D721Med (cell line): ENCODE data around the gene SEPTIN1.
"Not testable (repeated sequence)": the region's sequence is repeated elsewhere in the genome, so short reads cannot be mapped to it uniquely, and the experiment has no call there.

Experiments
- DNase-seq: peaks from one replicate; pipeline ENCODE4 v3.0.0; 2011; ENCODE audit warnings: low spot score; ENCODE audit not compliant: insufficient read length
- FAIRE-seq: peaks from 2 replicates; lab custom pipeline; 2011; peaks lifted over from hg19 to GRCh38; lab: Jason Lieb, UNC
- TF ChIP-seq, protein P1 (sequence below): IDR thresholded peaks from 2 replicates; pipeline ENCODE4 v1.5.1; 2012; ENCODE audit warnings: mild to moderate bottlenecking, control low read depth; ENCODE audit not compliant: insufficient read depth; ENCODE audit errors: missing control alignments

The SEPTIN1 gene

DNA sequence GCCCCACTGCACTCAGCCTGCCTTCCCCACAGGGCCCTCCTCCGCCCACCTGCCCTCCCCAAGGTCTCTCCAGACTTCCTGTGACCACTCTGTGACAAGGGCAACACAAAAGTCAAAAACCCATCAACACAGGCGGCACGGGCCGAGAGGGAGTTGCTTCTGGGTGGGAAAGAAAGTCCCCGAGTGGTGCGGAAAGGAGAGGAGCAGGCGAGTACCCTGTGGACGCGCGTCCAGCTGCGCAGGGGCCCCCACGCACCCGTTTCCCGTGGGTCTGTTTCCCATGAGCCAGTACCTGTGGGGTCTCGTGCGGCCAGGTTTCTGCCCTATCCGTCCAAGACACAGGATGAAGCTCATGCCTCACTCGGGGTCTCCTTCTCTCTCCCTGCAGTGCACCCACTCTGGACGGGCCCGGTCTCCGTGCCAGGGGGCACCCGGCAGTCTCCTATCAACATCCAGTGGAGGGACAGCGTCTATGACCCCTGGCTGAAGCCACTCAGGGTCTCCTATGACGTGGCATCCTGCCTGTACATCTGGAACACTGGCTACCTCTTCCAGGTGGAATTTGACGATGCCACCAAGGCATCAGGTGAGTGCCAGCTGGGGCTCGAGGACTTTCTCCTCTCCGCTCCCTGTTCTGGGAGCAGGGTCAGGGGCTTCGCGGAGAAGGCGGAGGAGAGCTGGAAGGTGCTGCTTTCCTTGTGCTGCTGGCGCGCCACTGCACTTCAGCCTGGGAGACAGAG lies 39.4 kb downstream of the SEPTIN1 start:
- DNase-seq (no peak), FAIRE-seq (no peak)

DNA sequence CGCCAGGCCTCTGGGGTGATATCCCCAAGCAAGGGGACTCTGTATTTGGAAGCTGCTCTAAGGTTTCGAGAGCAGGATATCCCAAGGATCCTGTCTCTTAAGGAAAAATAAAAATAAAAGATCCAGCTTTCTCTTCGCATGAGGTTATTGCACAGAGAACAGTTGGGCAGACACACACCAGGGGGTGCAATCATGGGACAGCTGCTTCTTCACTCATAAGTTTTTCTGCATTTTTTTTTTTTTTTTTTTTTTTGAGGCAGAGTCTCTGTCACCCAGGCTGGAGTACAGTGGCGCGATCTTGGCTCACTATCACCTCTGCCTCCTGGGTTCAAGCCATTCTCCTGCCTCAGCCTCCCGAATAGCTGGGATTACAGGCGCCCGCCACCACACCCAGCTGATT lies 40.4 kb downstream of the SEPTIN1 start:
- not testable (repeated sequence) for FAIRE-seq, DNase-seq

More for the DNA sequence above, 39.4 kb downstream of the SEPTIN1 start:
- TF ChIP-seq, protein P1, sequence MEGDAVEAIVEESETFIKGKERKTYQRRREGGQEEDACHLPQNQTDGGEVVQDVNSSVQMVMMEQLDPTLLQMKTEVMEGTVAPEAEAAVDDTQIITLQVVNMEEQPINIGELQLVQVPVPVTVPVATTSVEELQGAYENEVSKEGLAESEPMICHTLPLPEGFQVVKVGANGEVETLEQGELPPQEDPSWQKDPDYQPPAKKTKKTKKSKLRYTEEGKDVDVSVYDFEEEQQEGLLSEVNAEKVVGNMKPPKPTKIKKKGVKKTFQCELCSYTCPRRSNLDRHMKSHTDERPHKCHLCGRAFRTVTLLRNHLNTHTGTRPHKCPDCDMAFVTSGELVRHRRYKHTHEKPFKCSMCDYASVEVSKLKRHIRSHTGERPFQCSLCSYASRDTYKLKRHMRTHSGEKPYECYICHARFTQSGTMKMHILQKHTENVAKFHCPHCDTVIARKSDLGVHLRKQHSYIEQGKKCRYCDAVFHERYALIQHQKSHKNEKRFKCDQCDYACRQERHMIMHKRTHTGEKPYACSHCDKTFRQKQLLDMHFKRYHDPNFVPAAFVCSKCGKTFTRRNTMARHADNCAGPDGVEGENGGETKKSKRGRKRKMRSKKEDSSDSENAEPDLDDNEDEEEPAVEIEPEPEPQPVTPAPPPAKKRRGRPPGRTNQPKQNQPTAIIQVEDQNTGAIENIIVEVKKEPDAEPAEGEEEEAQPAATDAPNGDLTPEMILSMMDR, result no peak

DNA sequence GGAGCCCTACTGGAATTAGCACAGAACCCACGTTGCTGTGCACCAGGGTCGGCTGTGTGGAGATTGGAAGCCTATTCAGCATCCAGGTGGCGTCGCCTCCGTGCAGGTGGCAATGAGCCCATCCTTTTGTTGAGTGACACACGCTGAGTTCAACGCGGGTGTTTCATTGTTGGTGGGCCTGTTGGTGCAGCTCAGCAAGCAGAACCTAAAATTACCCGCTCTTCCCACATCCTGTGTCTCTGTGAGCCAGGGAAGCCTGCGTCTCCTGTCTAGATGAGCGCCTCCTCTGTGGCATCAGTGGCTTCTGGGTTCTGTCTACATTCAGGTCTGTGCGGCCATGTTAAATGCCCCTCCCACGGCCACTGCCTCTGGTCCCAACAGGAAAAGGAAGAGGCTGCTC lies 41.7 kb downstream of the SEPTIN1 start:
- TF ChIP-seq, protein P1, result no peak
- FAIRE-seq (no peak), DNase-seq (no peak)

DNA sequence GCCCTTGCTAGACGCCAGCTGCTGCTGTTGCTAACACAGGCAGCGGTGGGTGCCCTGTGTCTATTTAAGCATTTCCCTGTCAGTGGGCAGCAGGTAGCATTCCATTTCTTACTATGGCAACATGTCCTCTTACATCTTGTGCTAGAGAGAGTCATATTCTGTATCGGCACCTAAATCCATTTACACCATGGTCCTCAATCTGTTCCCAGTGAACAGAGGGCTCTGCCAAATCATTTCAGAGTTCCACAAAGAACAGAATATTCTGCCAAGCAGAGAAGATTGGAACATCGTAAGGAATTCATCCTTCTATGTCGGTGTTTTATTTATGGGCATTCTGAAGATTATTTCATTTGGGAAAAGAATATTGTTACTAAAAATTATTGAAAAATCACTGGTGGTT lies 43.6 kb downstream of the SEPTIN1 start:
- not testable (repeated sequence) for DNase-seq, FAIRE-seq

DNA sequence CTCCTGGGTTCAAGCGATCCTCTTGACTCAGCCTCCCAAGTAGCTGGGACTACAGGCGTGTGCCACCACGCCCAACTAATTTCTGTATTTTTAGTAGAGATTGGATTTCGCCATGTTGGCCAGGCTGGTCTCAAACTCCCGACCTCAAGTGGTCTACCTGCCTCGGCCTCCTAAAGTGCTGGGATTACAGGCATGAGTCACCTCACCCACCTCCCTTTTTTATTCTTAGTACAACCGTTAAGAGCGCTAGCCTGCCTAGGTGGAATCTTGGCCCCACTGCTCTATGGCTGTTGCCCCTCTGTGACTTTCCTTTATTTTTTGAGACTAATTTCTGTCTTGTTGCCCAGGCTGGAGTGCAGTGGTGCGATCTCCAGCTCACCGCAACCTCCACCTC lies 44.4 kb downstream of the SEPTIN1 start:
- FAIRE-seq, DNase-seq: not testable (repeated sequence)

DNA sequence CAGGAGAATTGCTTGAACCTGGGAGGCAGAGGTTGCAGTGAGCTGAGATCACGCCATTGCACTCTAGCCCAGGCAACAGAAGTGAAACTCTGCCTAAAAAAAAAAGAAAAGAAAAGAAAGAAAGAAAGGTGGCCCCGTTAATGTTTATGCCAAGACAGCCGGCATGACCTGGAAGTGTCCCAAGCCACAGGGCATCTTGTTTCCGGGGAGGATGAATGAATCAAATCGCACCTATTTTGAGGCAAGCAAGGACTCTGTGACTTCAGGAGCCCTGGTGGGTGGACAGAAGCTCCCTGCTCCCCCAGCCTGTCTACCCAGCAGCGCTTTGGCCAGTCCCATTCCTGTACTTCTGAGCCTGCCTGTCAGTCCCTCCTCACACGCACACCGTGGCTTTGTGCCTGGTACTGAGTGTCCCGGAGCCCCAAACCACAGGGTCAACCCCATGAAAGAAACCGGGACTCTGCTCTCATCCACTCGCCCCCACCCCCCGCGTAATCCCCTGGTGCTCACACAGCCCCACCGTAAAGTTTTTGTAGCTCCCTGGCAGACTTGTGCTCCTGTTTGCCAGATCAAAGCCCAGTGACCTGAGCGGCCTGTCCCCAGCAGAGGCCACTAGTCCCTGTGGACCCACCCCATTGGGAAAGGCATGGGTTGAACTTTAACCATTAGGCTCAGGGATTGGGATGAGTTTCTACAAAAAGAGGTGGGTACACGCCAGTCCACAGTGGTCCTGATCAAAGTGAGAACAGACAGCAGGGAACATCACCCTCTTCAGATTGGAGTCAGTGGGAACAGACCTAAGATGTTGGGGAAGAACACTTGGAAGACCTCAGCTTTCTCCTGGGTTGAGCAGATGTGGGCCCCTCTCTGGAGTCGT lies 46.5 kb downstream of the SEPTIN1 start:
- FAIRE-seq (no peak), DNase-seq (no peak)
- TF ChIP-seq, protein P1, result no peak

DNA sequence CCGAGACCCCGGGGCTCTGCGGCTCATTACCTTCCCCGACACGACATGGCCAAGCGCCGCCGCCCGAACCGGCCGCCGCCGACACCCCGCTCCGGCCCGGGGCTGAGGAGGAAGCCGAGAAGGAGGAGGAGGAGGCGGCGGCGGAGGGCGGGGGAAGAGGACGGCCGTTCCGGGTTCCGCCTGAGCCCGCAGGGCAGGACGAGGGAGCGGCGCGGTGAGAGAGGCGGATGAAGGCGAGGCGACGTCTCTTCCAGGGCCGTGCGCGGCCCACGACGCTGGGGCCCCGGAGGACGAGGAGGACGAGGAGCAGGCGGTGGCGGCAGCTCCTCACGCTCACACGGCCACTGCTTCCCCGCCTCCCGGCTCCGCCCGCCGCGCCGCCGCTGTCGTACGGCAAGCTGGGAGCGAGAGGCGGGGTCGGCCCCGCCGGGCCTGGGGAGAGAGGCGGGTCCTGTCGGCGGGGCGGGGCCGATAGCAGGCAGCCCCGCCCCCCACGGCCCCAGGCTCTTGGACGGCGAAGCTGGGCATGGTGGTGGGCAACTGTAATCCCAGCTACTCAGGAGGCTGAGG lies 47.2 kb downstream of the SEPTIN1 start:
- FAIRE-seq, DNase-seq: not testable (repeated sequence)

DNA sequence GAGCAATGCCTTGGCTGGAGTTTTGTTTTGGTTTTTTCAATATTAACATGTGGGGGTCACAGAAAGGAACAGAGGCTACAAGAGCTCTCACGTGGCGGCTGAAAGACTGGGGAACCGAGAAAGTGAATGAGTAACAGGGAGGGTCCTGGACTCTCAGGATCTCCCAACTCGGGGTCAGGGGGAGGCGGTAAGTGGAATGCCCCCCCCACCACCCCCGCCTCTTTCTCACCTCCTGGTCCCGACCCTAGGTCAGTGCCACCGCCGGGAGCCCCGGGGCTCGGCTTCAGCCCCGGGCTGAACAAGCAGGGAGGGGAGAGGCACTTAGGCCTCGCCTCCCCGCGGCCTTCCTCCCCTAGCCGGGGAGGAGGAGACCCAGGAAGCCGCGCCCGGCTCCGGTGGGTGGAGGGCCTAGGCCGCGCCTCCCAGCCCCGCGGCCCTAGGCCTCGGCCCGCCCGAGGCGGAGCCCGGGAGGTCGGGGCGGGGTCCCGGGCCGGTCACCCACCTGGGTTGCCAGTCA lies 47.8 kb downstream of the SEPTIN1 start:
- FAIRE-seq, result not testable (repeated sequence)

More for the DNA sequence above, 47.8 kb downstream of the SEPTIN1 start:
- not testable (repeated sequence) for DNase-seq
